IPS DF 19.7 (cell line): ENCODE data around the gene SLC40A1.

ENCODE experiments used
- DNase-seq: peaks from one replicate; pipeline ENCODE4 v3.0.0-alpha.2; 2013; ENCODE audit warnings: low read depth, low spot score

SLC40A1 gene

DNA sequence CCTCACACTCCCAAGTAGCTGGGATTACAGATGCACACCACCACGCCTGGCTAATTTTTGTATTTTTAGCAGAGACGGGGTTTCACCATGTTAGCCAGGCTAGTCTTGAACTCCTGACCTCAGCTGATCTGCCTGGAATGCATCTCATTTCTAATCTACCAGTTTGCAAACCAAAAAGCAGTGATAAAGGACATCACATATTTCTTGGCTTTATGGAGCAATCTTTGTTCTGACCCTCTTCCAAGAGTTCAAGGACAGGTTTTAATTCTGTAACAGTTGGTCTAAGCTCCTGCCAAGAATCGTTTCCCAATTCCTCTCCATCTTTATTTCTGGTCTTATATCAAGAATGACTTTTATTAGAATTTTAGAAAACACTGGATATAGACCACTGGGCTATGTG, 67.7 kb downstream of the SLC40A1 start:
- no peak for DNase-seq

DNA sequence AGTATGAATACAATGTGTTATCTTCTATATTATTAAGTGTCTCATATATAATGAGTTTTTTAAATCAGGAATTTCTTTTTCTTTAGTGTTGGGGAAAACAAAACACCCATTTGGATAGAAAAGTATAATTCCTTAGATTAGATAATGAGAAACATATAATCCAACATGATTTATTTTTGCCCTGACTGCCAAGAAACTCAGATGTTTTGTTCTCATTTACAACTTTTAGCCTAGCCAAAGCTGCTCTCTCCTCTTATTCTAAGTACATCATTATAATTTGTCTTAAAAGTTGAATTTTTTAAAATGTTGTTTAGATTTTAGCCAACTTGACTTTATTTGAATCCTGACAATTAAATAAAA, 68.6 kb downstream of the SLC40A1 start:
- no peak for DNase-seq

DNA sequence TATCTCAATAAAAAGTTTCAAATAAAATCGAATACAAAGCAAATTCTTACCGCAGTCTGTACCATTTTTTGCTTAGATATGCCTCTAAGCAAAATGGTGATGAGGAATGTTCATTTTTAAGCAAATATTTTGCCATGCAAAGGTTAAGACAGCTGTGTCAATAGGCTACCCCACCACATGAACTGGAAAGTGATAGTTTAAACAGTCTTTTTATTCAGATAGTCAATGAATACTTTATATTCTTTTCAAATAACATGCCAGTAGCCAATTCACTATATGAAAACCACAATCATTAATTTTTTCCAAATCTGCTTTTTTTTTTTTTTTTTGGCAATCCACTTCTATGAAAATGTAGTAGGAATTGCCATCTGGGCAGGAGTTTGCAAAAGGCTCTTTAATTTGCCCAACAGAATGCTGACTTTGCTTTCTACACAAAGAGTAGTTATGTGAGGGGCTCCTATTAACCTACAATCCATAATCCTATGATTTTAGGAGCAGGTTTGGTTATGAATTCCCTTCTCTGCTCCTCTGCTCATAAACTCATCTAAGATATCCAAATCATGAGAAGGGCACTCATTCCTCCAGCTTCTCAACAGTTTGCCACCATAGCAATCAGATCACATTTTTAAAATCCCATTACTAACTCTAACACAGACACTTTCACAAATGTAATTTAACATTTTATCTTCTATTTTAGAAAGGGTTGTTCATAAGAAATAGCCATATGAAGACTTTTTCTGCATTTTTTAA, 69.2 kb downstream of the SLC40A1 start:
- DNase-seq, result no peak
